Neuronal stem cell (in vitro differentiated cells): ENCODE data around the gene SMDT1.

Source experiments
- DNase-seq: peaks from one replicate; pipeline ENCODE4 v3.0.0-alpha.2; 2013; ENCODE audit warnings: low spot score
- H2AFZ ChIP-seq: one replicate; pipeline ENCODE4 v1.6.1; 2013; ENCODE audit warnings: mild to moderate bottlenecking, low read length, inconsistent platforms
- H2AK5ac ChIP-seq: 2 replicates; pipeline ENCODE4 v1.6.1; 2013; ENCODE audit warnings: low read depth, mild to moderate bottlenecking, inconsistent platforms, low read length, moderate library complexity, mixed read lengths
- H2BK120ac ChIP-seq: 2 replicates; pipeline ENCODE4 v1.6.1; 2013; ENCODE audit warnings: low read depth, mild to moderate bottlenecking, inconsistent platforms, low read length, moderate library complexity, mixed read lengths
- H2BK12ac ChIP-seq: one replicate; pipeline ENCODE4 v1.6.1; 2013; ENCODE audit warnings: low read length, inconsistent platforms
- H2BK15ac ChIP-seq: 2 replicates; pipeline ENCODE4 v1.6.1; 2013; ENCODE audit warnings: mild to moderate bottlenecking, low read length, inconsistent platforms, mixed read lengths
- H2BK5ac ChIP-seq: one replicate; pipeline ENCODE4 v1.6.1; 2013; ENCODE audit warnings: inconsistent platforms, mild to moderate bottlenecking, low read length, moderate library complexity
- H3K14ac ChIP-seq: one replicate; pipeline ENCODE4 v1.6.1; 2013; ENCODE audit warnings: low read length, inconsistent platforms
- H3K18ac ChIP-seq: 2 replicates; pipeline ENCODE4 v1.6.1; 2013; ENCODE audit warnings: low read length, inconsistent platforms
- H3K23ac ChIP-seq: 2 replicates; pipeline ENCODE4 v1.6.1; 2013; ENCODE audit warnings: low read depth, mild to moderate bottlenecking, mixed read lengths, low read length, inconsistent platforms; ENCODE audit not compliant: poor library complexity
- H3K27ac ChIP-seq: replicated peaks from 3 replicates; pipeline ENCODE4 v1.5.1; 2013; ENCODE audit warnings: low read length, inconsistent platforms
- H3K27me3 ChIP-seq, 3 experiments: 2 replicates each; pipeline ENCODE4 v1.6.1; 2013; ENCODE audit warnings: low read length in 3 of 3, mild to moderate bottlenecking in 2 of 3, inconsistent platforms in 1 of 3, low read depth in 1 of 3, mixed read lengths in 1 of 3, moderate library complexity in 1 of 3; ENCODE audit not compliant: control insufficient read depth in 3 of 3, insufficient read depth in 3 of 3
- H3K36me3 ChIP-seq, 2 donors: replicated peaks in 1 of 2; 2 replicates each; pipeline ENCODE4 v1.6.1; 2013; ENCODE audit warnings: low read length in 2 of 2; ENCODE audit not compliant: control insufficient read depth in 2 of 2, insufficient read depth in 2 of 2
- H3K4ac ChIP-seq: 2 replicates; pipeline ENCODE4 v1.6.1; 2013; ENCODE audit warnings: inconsistent platforms, mild to moderate bottlenecking, low read length, moderate library complexity
- H3K4me1 ChIP-seq, 2 donors: 1 replicate in 1 of 2; 2 replicates in 1 of 2; pipeline ENCODE4 v1.6.1; 2013; ENCODE audit warnings: low read length in 2 of 2, low read depth in 1 of 2; ENCODE audit not compliant: control insufficient read depth in 2 of 2, insufficient read depth in 1 of 2
- H3K4me2 ChIP-seq: one replicate; pipeline ENCODE4 v1.6.1; 2013; ENCODE audit warnings: mild to moderate bottlenecking, low read length, inconsistent platforms; ENCODE audit not compliant: insufficient read depth, poor library complexity, severe bottlenecking
- H3K4me3 ChIP-seq, 2 donors: 2 replicates each; pipeline ENCODE4 v1.5.1; 2013; ENCODE audit warnings: low read length in 2 of 2, mild to moderate bottlenecking in 2 of 2, inconsistent platforms in 1 of 2, moderate library complexity in 1 of 2
- H3K79me1 ChIP-seq: one replicate; pipeline ENCODE4 v1.6.1; 2013; ENCODE audit warnings: low read depth, mild to moderate bottlenecking, inconsistent platforms, low read length, moderate library complexity
- H3K9ac ChIP-seq: one replicate; pipeline ENCODE4 v1.6.1; 2013; ENCODE audit warnings: mild to moderate bottlenecking, low read depth, low read length, inconsistent platforms; ENCODE audit not compliant: poor library complexity
- H3K9me3 ChIP-seq, 2 donors: replicated peaks in 1 of 2; 2 replicates each; pipeline versions ENCODE3 to v1.6.1; 2013; ENCODE audit warnings: low read length in 2 of 2, mild to moderate bottlenecking in 2 of 2, inconsistent platforms in 1 of 2, low read depth in 1 of 2, mixed read lengths in 1 of 2, moderate library complexity in 1 of 2; ENCODE audit not compliant: control insufficient read depth in 2 of 2, insufficient read depth in 1 of 2
- H4K8ac ChIP-seq: one replicate; pipeline ENCODE4 v1.6.1; 2013; ENCODE audit warnings: low read depth, mild to moderate bottlenecking, inconsistent platforms, low read length, moderate library complexity
- H4K91ac ChIP-seq: one replicate; pipeline ENCODE4 v1.6.1; 2013; ENCODE audit warnings: low read length, low read depth, mild to moderate bottlenecking, inconsistent platforms; ENCODE audit not compliant: poor library complexity
- WGBS, 2 donors: extraction: QIAGEN DNeasy Blood & Tissue Kit; methylation state at CpG; one replicate each; pipeline ENCODE4 v1.1.7; 2013; ENCODE audit warnings: missing lambda C conversion rate in 2 of 2, mixed read lengths in 1 of 2; ENCODE audit not compliant: insufficient read length in 2 of 2, insufficient replicate concordance in 1 of 2; ENCODE audit errors: extremely low coverage in 2 of 2; 5-methylcytosine and 5-hydroxymethylcytosine counted together

SMDT1 gene

GRCh38 chr22:42056757-42057511 is 22.6 kb upstream of the SMDT1 start:
- DNase-seq: no peak
- H2BK12ac ChIP-seq: no peak overlapping the region
- H3K18ac ChIP-seq: no peak overlapping the region
- no peaks in the 10 kb centered on the region for H3K79me1 ChIP-seq
- H3K27ac ChIP-seq: no peak overlapping the region
- no peak overlapping the region for H3K23ac ChIP-seq
- no peaks in the 10 kb centered on the region for H3K27me3 ChIP-seq
- H2BK120ac ChIP-seq: no peak overlapping the region
- WGBS, 2 donors: no CpG with 5 or more reads among the region's 1 CpG
- H3K9ac ChIP-seq: no peak overlapping the region
- no peak overlapping the region for H4K91ac ChIP-seq
- no peak overlapping the region for H2AFZ ChIP-seq
- H4K8ac ChIP-seq: no peak overlapping the region
- no peak overlapping the region for H2BK15ac ChIP-seq
- H3K9me3 ChIP-seq: peaks cover 0 to 23% of the 10 kb centered on the region in 2 donors
- H3K4me3 ChIP-seq: no peak overlapping the region
- H3K14ac ChIP-seq: no peak overlapping the region
- H3K4me2 ChIP-seq: no peak overlapping the region
- no peak overlapping the region for H2BK5ac ChIP-seq
- H3K4me1 ChIP-seq: no peaks in the 10 kb centered on the region
- no peak overlapping the region for H3K4ac ChIP-seq
- H2AK5ac ChIP-seq: no peak overlapping the region
- peaks cover 10 to 31% of the 10 kb centered on the region in 2 donors for H3K36me3 ChIP-seq

GRCh38 chr22:42060489-42060888 is 19.0 kb upstream of the SMDT1 start:
- Histone ChIP-seq H3K27me3 (no peaks in the 10 kb centered on the region), H2BK15ac (no peak overlapping the region), H3K4ac (no peak overlapping the region), H2BK12ac (no peak overlapping the region), H3K79me1 (peaks cover 2% of the 10 kb centered on the region), H4K91ac (no peak overlapping the region), H3K4me1 (peaks cover 0 to 8% of the 10 kb centered on the region in 2 donors), H3K14ac (no peak overlapping the region), H3K36me3 (peaks cover 16 to 48% of the 10 kb centered on the region in 2 donors), H3K23ac (no peak overlapping the region), H4K8ac (no peak overlapping the region), H3K27ac (no peak overlapping the region), H2AK5ac (no peak overlapping the region), H2BK5ac (no peak overlapping the region), H3K9me3 (peaks cover 0 to 23% of the 10 kb centered on the region in 2 donors), H3K4me2 (no peak overlapping the region), H3K18ac (no peak overlapping the region), H2BK120ac (no peak overlapping the region), H2AFZ (no peak overlapping the region), H3K4me3 (no peak overlapping the region), H3K9ac (no peak overlapping the region)
- WGBS, 2 donors: no CpG with 5 or more reads among the region's 5 CpGs
- DNase-seq: no peak

- Histone ChIP-seq H3K4me3 (no peak overlapping the region), H3K27ac (no peak overlapping the region), H4K91ac (no peak overlapping the region), H3K18ac (no peak overlapping the region), H2BK12ac (no peak overlapping the region), H2AFZ (no peak overlapping the region), H2BK5ac (no peak overlapping the region), H3K36me3 (peaks cover 17 to 53% of the 10 kb centered on the region in 2 donors), H3K4ac (no peak overlapping the region), H3K27me3 (no peaks in the 10 kb centered on the region), H3K4me1 (peaks cover 0 to 12% of the 10 kb centered on the region in 2 donors), H3K4me2 (no peak overlapping the region), H2BK120ac (no peak overlapping the region), H3K79me1 (peaks cover 2% of the 10 kb centered on the region), H2AK5ac (no peak overlapping the region), H3K14ac (no peak overlapping the region), H4K8ac (no peak overlapping the region), H3K23ac (no peak overlapping the region), H3K9me3 (peaks cover 0 to 23% of the 10 kb centered on the region in 2 donors), H3K9ac (no peak overlapping the region), H2BK15ac (no peak overlapping the region)
- no CpG with 5 or more reads among the region's 7 CpGs for WGBS, 2 donors
- DNase-seq: no peak
Observed at GRCh38 chr22:42061041-42061440, 18.5 kb upstream of the SMDT1 start.

- DNase-seq: no peak
Observed at GRCh38 chr22:42062506-42063170, 16.9 kb upstream of the SMDT1 start.

More at GRCh38 chr22:42062506-42063170, 16.9 kb upstream of the SMDT1 start:
- Histone ChIP-seq H2BK5ac (peak overlapping the region; percentile 56), H3K9me3 (peaks cover 0 to 13% of the 10 kb centered on the region in 2 donors), H3K4me2 (no peak overlapping the region), H4K8ac (no peak overlapping the region), H2AK5ac (no peak overlapping the region), H3K4me1 (peaks cover 0 to 12% of the 10 kb centered on the region in 2 donors), H4K91ac (no peak overlapping the region), H3K23ac (no peak overlapping the region), H3K79me1 (peaks cover 2% of the 10 kb centered on the region), H3K4me3 (no peak overlapping the region), H3K14ac (no peak overlapping the region), H3K9ac (no peak overlapping the region), H3K27me3 (no peaks in the 10 kb centered on the region), H2BK12ac (no peak overlapping the region), H2BK15ac (no peak overlapping the region), H2BK120ac (no peak overlapping the region), H3K36me3 (peaks cover 26 to 69% of the 10 kb centered on the region in 2 donors), H3K27ac (no peak overlapping the region), H2AFZ (no peak overlapping the region), H3K4ac (no peak overlapping the region), H3K18ac (no peak overlapping the region)
- WGBS, 2 donors: no CpG with 5 or more reads among the region's 10 CpGs
